ENCODE results near the gene COX6B2. TPM values are rescaled to one million over a fixed set of nuclear protein-coding genes. Genes with fewer than 3 reads are reported as not detected.

Gene COX6B2
- polyA plus RNA-seq, 4 donors, result 0.45 to 1.5 (median 0.72) TPM

Other genes with a start within 250 kb of the COX6B2 start
- gene PPP1R12C, start 237.1 kb downstream of the COX6B2 start, polyA plus RNA-seq (ENCODE audit: insufficient read length in 4 of 4), result 100 to 1,000 TPM in 1 of 4 donors, 10 to 100 TPM in 3; 67.6 to 103 (median 74.7) TPM
- gene TNNT1, start 205.5 kb downstream of the COX6B2 start, polyA plus RNA-seq (ENCODE audit: insufficient read length in 4 of 4), result 1 to 10 TPM; 2.9 to 6.0 (median 4.4) TPM
- 1 to 10 TPM; 3.1 to 5.3 (median 3.9) TPM for gene TNNI3, start 197.0 kb downstream of the COX6B2 start, polyA plus RNA-seq (ENCODE audit: insufficient read length in 4 of 4)
- gene DNAAF3, start 188.1 kb downstream of the COX6B2 start, polyA plus RNA-seq (ENCODE audit: insufficient read length in 4 of 4), result 10 to 100 TPM in 1 of 4 donors, 1 to 10 TPM in 3; 8.1 to 10.9 (median 8.3) TPM
- gene SYT5, start 174.4 kb downstream of the COX6B2 start, polyA plus RNA-seq (ENCODE audit: insufficient read length in 4 of 4), result under 1 TPM; 0.13 to 0.56 (median 0.29) TPM
- gene PTPRH, start 145.2 kb downstream of the COX6B2 start, polyA plus RNA-seq (ENCODE audit: insufficient read length in 4 of 4), result under 1 TPM in 3 of 4 donors, not detected in 1; 0.10 to 0.49 (median 0.27) TPM
- gene TMEM86B, start 126.0 kb downstream of the COX6B2 start, polyA plus RNA-seq (ENCODE audit: insufficient read length in 4 of 4), result 1 to 10 TPM; 2.9 to 4.5 (median 3.9) TPM
- 10 to 100 TPM; 38.9 to 50.9 (median 44.2) TPM for gene PPP6R1, start 95.7 kb downstream of the COX6B2 start, polyA plus RNA-seq (ENCODE audit: insufficient read length in 4 of 4)
- 10 to 100 TPM; 25.7 to 47.7 (median 29.7) TPM for gene HSPBP1, start 74.6 kb downstream of the COX6B2 start, polyA plus RNA-seq (ENCODE audit: insufficient read length in 4 of 4)
- gene BRSK1, start 70.7 kb downstream of the COX6B2 start, polyA plus RNA-seq (ENCODE audit: insufficient read length in 4 of 4), result 10 to 100 TPM; 14.1 to 16.7 (median 16.2) TPM
- 1 to 10 TPM in 3 of 4 donors, under 1 TPM in 1; 0.72 to 1.6 (median 1.4) TPM for gene TMEM150B, start 29.4 kb downstream of the COX6B2 start, polyA plus RNA-seq (ENCODE audit: insufficient read length in 4 of 4)
- 10 to 100 TPM; 14.0 to 25.5 (median 16.9) TPM for gene KMT5C, start 14.8 kb downstream of the COX6B2 start, polyA plus RNA-seq (ENCODE audit: insufficient read length in 4 of 4)
- gene GARIN5B, start 8.5 kb upstream of the COX6B2 start, polyA plus RNA-seq (ENCODE audit: insufficient read length in 4 of 4), result under 1 TPM; 0.10 to 0.25 (median 0.16) TPM
- 1 to 10 TPM; 1.0 to 1.8 (median 1.5) TPM for gene IL11, start 15.7 kb upstream of the COX6B2 start, polyA plus RNA-seq (ENCODE audit: insufficient read length in 4 of 4)
- under 1 TPM in 2 of 4 donors, not detected in 2; 0.47 to 0.56 TPM for gene TMEM190, start 22.1 kb upstream of the COX6B2 start, polyA plus RNA-seq (ENCODE audit: insufficient read length in 4 of 4)
- gene TMEM238, start 29.6 kb upstream of the COX6B2 start, polyA plus RNA-seq (ENCODE audit: insufficient read length in 4 of 4), result 1 to 10 TPM in 1 of 4 donors, under 1 TPM in 3; 0.22 to 1.6 (median 0.62) TPM
- gene RPL28, start 31.2 kb upstream of the COX6B2 start, polyA plus RNA-seq (ENCODE audit: insufficient read length in 4 of 4), result 1,000 to 10,000 TPM in 1 of 4 donors, 100 to 1,000 TPM in 3; 895 to 1,455 (median 919) TPM
- gene UBE2S, start 53.1 kb upstream of the COX6B2 start, polyA plus RNA-seq (ENCODE audit: insufficient read length in 4 of 4), result 10 to 100 TPM; 42.6 to 69.0 (median 48.9) TPM
- under 1 TPM; 0.10 to 0.14 (median 0.13) TPM for gene SHISA7, start 88.6 kb upstream of the COX6B2 start, polyA plus RNA-seq (ENCODE audit: insufficient read length in 4 of 4)
- 10 to 100 TPM; 35.2 to 54.6 (median 38.7) TPM for gene ISOC2, start 106.9 kb upstream of the COX6B2 start, polyA plus RNA-seq (ENCODE audit: insufficient read length in 4 of 4)
- gene C19orf85, start 110.0 kb upstream of the COX6B2 start, polyA plus RNA-seq (ENCODE audit: insufficient read length in 4 of 4), result not detected
- gene ZNF628, start 121.9 kb upstream of the COX6B2 start, polyA plus RNA-seq (ENCODE audit: insufficient read length in 4 of 4), result 1 to 10 TPM; 3.2 to 5.4 (median 3.6) TPM
- gene NAT14, start 130.5 kb upstream of the COX6B2 start, polyA plus RNA-seq (ENCODE audit: insufficient read length in 4 of 4), result 10 to 100 TPM; 43.6 to 68.7 (median 51.3) TPM
- 1 to 10 TPM; 1.6 to 2.9 (median 2.3) TPM for gene SSC5D, start 133.7 kb upstream of the COX6B2 start, polyA plus RNA-seq (ENCODE audit: insufficient read length in 4 of 4)
- gene SBK2, start 182.4 kb upstream of the COX6B2 start, polyA plus RNA-seq (ENCODE audit: insufficient read length in 4 of 4), result under 1 TPM; 0.62 to 0.97 (median 0.67) TPM
- under 1 TPM in 2 of 4 donors, not detected in 2; 0.13 to 0.28 TPM for gene SBK3, start 190.8 kb upstream of the COX6B2 start, polyA plus RNA-seq (ENCODE audit: insufficient read length in 4 of 4)
- 10 to 100 TPM; 14.4 to 21.1 (median 18.3) TPM for gene ZNF579, start 226.1 kb upstream of the COX6B2 start, polyA plus RNA-seq (ENCODE audit: insufficient read length in 4 of 4)
- gene FIZ1, start 244.8 kb upstream of the COX6B2 start, polyA plus RNA-seq (ENCODE audit: insufficient read length in 4 of 4), result 10 to 100 TPM; 19.6 to 23.0 (median 20.3) TPM
- gene ZNF524, start 245.6 kb upstream of the COX6B2 start, polyA plus RNA-seq (ENCODE audit: insufficient read length in 4 of 4), result 10 to 100 TPM in 1 of 4 donors, 1 to 10 TPM in 3; 7.7 to 12.0 (median 8.8) TPM

Data from right renal pelvis (tissue), 4 donors.